ENCODE measurements around the gene BTF3. TPM values are rescaled to one million over a fixed set of nuclear protein-coding genes. Genes with fewer than 3 reads are reported as not detected.

Gene BTF3
- 354 and 380 TPM in 2 replicates for total RNA-seq

GRCh38 chr5:73498057-73498992, at the start of gene BTF3:
BTF3 (plus strand) TSS chr5:73498442; CDS start chr5:73498668, 226 bp downstream.

GRCh38 chr5:73448463-73449136, 49.6 kb upstream of the BTF3 start, which contains the start of gene FOXD1:
FOXD1 (minus strand) TSS chr5:73448777; CDS start chr5:73448362, 415 bp downstream.

Other genes starting within 250 kb of the BTF3 start
- 9.6 and 14.0 TPM in 2 replicates for gene FOXD1, start 49.7 kb upstream of the BTF3 start, total RNA-seq
- gene ANKRA2, start 67.2 kb downstream of the BTF3 start, total RNA-seq: 24.0 and 24.4 TPM in 2 replicates
- 25.9 and 31.2 TPM in 2 replicates for gene UTP15, start 67.3 kb downstream of the BTF3 start, total RNA-seq
- gene ARHGEF28, start 127.8 kb downstream of the BTF3 start, total RNA-seq: 60.6 and 66.7 TPM in 2 replicates

Measured in articular chondrocyte of knee joint (primary cell).